Body of pancreas (tissue), 4 donors: Measurements from ENCODE around the gene NPAS2. TPM values are rescaled to one million over a fixed set of nuclear protein-coding genes. Genes with fewer than 3 reads are reported as not detected.

Experiments used
- ATAC-seq: fragments of 150-250 bp; one replicate; pipeline ENCODE4 v1.9.1; 2016
- DNase-seq, 4 donors: peaks; one replicate each; pipeline ENCODE4 v3.0.0-alpha.2; 2019
- H3K27ac ChIP-seq, 4 donors: fragments of 200-600 bp; sonication (generic); 1 replicate in 3 of 4; 2 replicates in 1 of 4; pipeline versions ENCODE4 v1.5.1 to v1.6.1; 2016 to 2019; ENCODE audit warnings: mild to moderate bottlenecking in 1 of 4, mixed read lengths in 1 of 4, moderate library complexity in 1 of 4
- H3K27me3 ChIP-seq, 2 donors: fragments of 200-600 bp; sonication (generic); one replicate each; pipeline ENCODE4 v1.6.0; 2016; ENCODE audit warnings: mild to moderate bottlenecking in 1 of 2
- H3K36me3 ChIP-seq, 2 donors: fragments of 200-600 bp; sonication (generic); replicated peaks in 1 of 2; 2 replicates each; pipeline ENCODE4 v1.5.1; 2016; ENCODE audit warnings: low read depth in 2 of 2; ENCODE audit not compliant: insufficient read depth in 1 of 2
- H3K4me1 ChIP-seq: fragments of 200-600 bp; sonication (generic); one replicate; pipeline ENCODE4 v1.6.0; 2016
- H3K4me3 ChIP-seq, 2 donors: fragments of 200-600 bp; sonication (generic); 1 replicate in 1 of 2; 2 replicates in 1 of 2; pipeline ENCODE4 v1.5.1; 2016 to 2019
- H3K9me3 ChIP-seq, 3 donors: fragments of 200-600 bp; sonication (generic); 1 replicate in 2 of 3; 2 replicates in 1 of 3; pipeline ENCODE4 v1.5.1; 2016
- CTCF ChIP-seq, 7 experiments: fragments of 450-650 bp in 4 of 7; fragments of 200-600 bp in 3 of 7; sonication (generic) in 3 of 7; IDR thresholded peaks; one replicate each; pipeline ENCODE4 v1.5.1; 2016 to 2019; ENCODE audit warnings: antibody characterized with exemption in 7 of 7
- POLR2A ChIP-seq, 3 donors: fragments of 450-650 bp; IDR thresholded peaks; one replicate each; pipeline ENCODE4 v1.6.1; 2016; ENCODE audit warnings: antibody characterized with exemption in 3 of 3, mild to moderate bottlenecking in 2 of 3
- WGBS, 2 donors: methylation state at CpG; one replicate each; pipeline ENCODE4 v1.1.5; 2017; 5-methylcytosine and 5-hydroxymethylcytosine counted together
- intact Hi-C: fragments of 100-400 bp; cut with DNase I; formaldehyde crosslinking; loops from one replicate; pipeline ENCODE4 v1.15.1; 2023
- total RNA-seq, 2 donors: library from RNA; depleted of rRNA; stranded (reverse); fragments of >200 nt; gene quantifications; one replicate each; pipeline ENCODE4 v1.1.0, GENCODE V29; 2016

Gene NPAS2
- total RNA-seq, 2 donors from 2014 or later: 32.7 to 51.7 TPM

- TF ChIP-seq POLR2A (IDR thresholded peaks at IDR 0.05) (no peak), CTCF (IDR thresholded peaks at IDR 0.05) (no peak)
- H3K36me3 ChIP-seq: peaks cover 0 to 4% of the 10 kb centered on the region in 2 donors
- H3K27me3 ChIP-seq: no peaks in the 10 kb centered on the region
- no peaks in the 10 kb centered on the region for H3K4me1 ChIP-seq
- H3K4me3 ChIP-seq: no peak overlapping the region
- no peaks in the 10 kb centered on the region for H3K9me3 ChIP-seq
- ATAC-seq: no peak
- WGBS, 2 donors: 82 to 85% methylated on average over 10 of the region's 10 CpGs
- intact Hi-C loops: no loop called here
- no peak overlapping the region for H3K27ac ChIP-seq
- no peak for DNase-seq
Observed at GRCh38 chr2:100909534-100910081, 89.7 kb downstream of the NPAS2 start.

GRCh38 chr2:100910111-100910510 is 90.2 kb downstream of the NPAS2 start:
- ATAC-seq: no peak
- TF ChIP-seq POLR2A (IDR thresholded peaks at IDR 0.05) (no peak), CTCF (IDR thresholded peaks at IDR 0.05) (no peak)
- no peak overlapping the region for H3K27ac ChIP-seq

GRCh38 chr2:100919316-100919715 is 99.4 kb downstream of the NPAS2 start:
- no peaks in the 10 kb centered on the region for H3K9me3 ChIP-seq
- DNase-seq (no peak), ATAC-seq (no peak)
- H3K27ac ChIP-seq: no peak overlapping the region
- TF ChIP-seq CTCF (IDR thresholded peaks at IDR 0.05): peak in 1 of 7 experiments; percentile 14
- no peak for TF ChIP-seq POLR2A (IDR thresholded peaks at IDR 0.05)
- H3K36me3 ChIP-seq: no peaks in the 10 kb centered on the region
- H3K4me3 ChIP-seq: no peak overlapping the region
- 70 to 81% methylated on average over 16 of the region's 16 CpGs for WGBS, 2 donors
- peaks cover 2% of the 10 kb centered on the region for H3K4me1 ChIP-seq
- no peaks in the 10 kb centered on the region for H3K27me3 ChIP-seq
- intact Hi-C loops: no loop called here

More at GRCh38 chr2:100910111-100910510, 90.2 kb downstream of the NPAS2 start:
- no peaks in the 10 kb centered on the region for H3K9me3 ChIP-seq
- intact Hi-C loops: no loop called here
- H3K36me3 ChIP-seq: peaks cover 0 to 4% of the 10 kb centered on the region in 2 donors
- no peak overlapping the region for H3K4me3 ChIP-seq
- no peaks in the 10 kb centered on the region for H3K27me3 ChIP-seq
- WGBS, 2 donors: 83 to 86% methylated on average over 3 of the region's 3 CpGs
- DNase-seq: no peak
- no peaks in the 10 kb centered on the region for H3K4me1 ChIP-seq

GRCh38 chr2:100921685-100922161 is 101.8 kb downstream of the NPAS2 start:
- H3K4me1 ChIP-seq: peaks cover 4% of the 10 kb centered on the region
- H3K4me3 ChIP-seq: no peak overlapping the region
- TF ChIP-seq CTCF (IDR thresholded peaks at IDR 0.05): no peak
- TF ChIP-seq POLR2A (IDR thresholded peaks at IDR 0.05): no peak
- 75 to 77% methylated on average over 6 of the region's 6 CpGs for WGBS, 2 donors
- DNase-seq (no peak), ATAC-seq (no peak)
- no peaks in the 10 kb centered on the region for H3K9me3 ChIP-seq
- no peaks in the 10 kb centered on the region for H3K27me3 ChIP-seq
- intact Hi-C loops: no loop called here
- H3K27ac ChIP-seq: no peak overlapping the region
- peaks cover 0 to 2% of the 10 kb centered on the region in 2 donors for H3K36me3 ChIP-seq

- TF ChIP-seq CTCF (IDR thresholded peaks at IDR 0.05): no peak
- H3K9me3 ChIP-seq: no peaks in the 10 kb centered on the region
- H3K27ac ChIP-seq: peak overlapping the region in 1 of 4 donors; percentile 79
- H3K4me1 ChIP-seq: peaks cover 10% of the 10 kb centered on the region
- H3K27me3 ChIP-seq: no peaks in the 10 kb centered on the region
- ATAC-seq (no peak), DNase-seq (no peak)
- no peak overlapping the region for H3K4me3 ChIP-seq
- H3K36me3 ChIP-seq: peaks cover 0 to 2% of the 10 kb centered on the region in 2 donors
- 90 to 94% methylated on average over 4 to 9 of the region's 9 CpGs for WGBS, 2 donors
- intact Hi-C loops: no loop called here
Observed at GRCh38 chr2:100923461-100924060, 103.6 kb downstream of the NPAS2 start.
